Endodermal cell (in vitro differentiated cells): ENCODE results near the gene ADAMTS13. TPM values are rescaled to one million over a fixed set of nuclear protein-coding genes. Genes with fewer than 3 reads are reported as not detected.
A peak's percentile ranks its signal among the peaks of the same experiment; 100 is the strongest.
"Not testable (repeated sequence)": the region's sequence is repeated elsewhere in the genome, so short reads cannot be mapped to it uniquely, and the experiment has no call there.

ENCODE experiments used
- DNase-seq: peaks from one replicate; pipeline ENCODE4 v3.0.0-alpha.2; 2017
- H3K27ac ChIP-seq: 2 replicates; pipeline ENCODE4 v1.5.1; 2013; ENCODE audit warnings: mild to moderate bottlenecking, low read depth, low read length, moderate library complexity
- H3K27me3 ChIP-seq: 2 replicates; pipeline ENCODE4 v1.6.1; 2013; ENCODE audit warnings: mild to moderate bottlenecking, low read length, moderate library complexity; ENCODE audit not compliant: insufficient read depth, control insufficient read depth, poor library complexity, severe bottlenecking
- H3K36me3 ChIP-seq: 2 replicates; pipeline ENCODE4 v1.7.0; 2013; ENCODE audit warnings: mild to moderate bottlenecking, low read length, moderate library complexity; ENCODE audit not compliant: control insufficient read depth, insufficient read depth
- H3K4me1 ChIP-seq: one replicate; pipeline ENCODE4 v1.7.0; 2013; ENCODE audit warnings: low read length; ENCODE audit not compliant: control insufficient read depth, insufficient read depth
- H3K4me3 ChIP-seq: 2 replicates; pipeline ENCODE4 v1.5.1; 2013; ENCODE audit warnings: mild to moderate bottlenecking, low read length, moderate library complexity
- H3K9ac ChIP-seq: 2 replicates; pipeline ENCODE4 v1.6.1; 2013; ENCODE audit warnings: mild to moderate bottlenecking, low read length, moderate library complexity; ENCODE audit not compliant: poor library complexity, severe bottlenecking; ENCODE audit errors: extremely low read depth
- H3K9me3 ChIP-seq: 2 replicates; pipeline ENCODE4 v1.6.1; 2013; ENCODE audit warnings: mild to moderate bottlenecking, low read length, moderate library complexity; ENCODE audit not compliant: control insufficient read depth
- H3K27ac Mint-ChIP-seq: 2 replicates; pipeline ENCODE4 v1.8.0; 2020; ENCODE audit warnings: mixed read lengths
- H3K27me3 Mint-ChIP-seq: 2 replicates; pipeline ENCODE4 v1.8.0; 2021; ENCODE audit warnings: mild to moderate bottlenecking, mixed read lengths; ENCODE audit not compliant: insufficient read depth
- H3K36me3 Mint-ChIP-seq: 2 replicates; pipeline ENCODE4 v1.8.0; 2020; ENCODE audit warnings: low read depth, mixed read lengths
- H3K4me1 Mint-ChIP-seq: 2 replicates; pipeline ENCODE4 v1.8.0; 2020; ENCODE audit warnings: mixed read lengths
- H3K4me3 Mint-ChIP-seq: 2 replicates; pipeline ENCODE4 v1.8.0; 2020; ENCODE audit warnings: mild to moderate bottlenecking, moderate library complexity, mixed read lengths
- H3K9me3 Mint-ChIP-seq: 2 replicates; pipeline ENCODE4 v1.8.0; 2020; ENCODE audit warnings: mild to moderate bottlenecking, mixed read lengths
- CTCF ChIP-seq: fragments of 200-600 bp; sonication (generic); conservative IDR thresholded peaks from 2 replicates; pipeline ENCODE4 v1.5.0; 2021; ENCODE audit warnings: antibody characterized with exemption, mild to moderate bottlenecking
- WGBS, 2 experiments: methylation state at CpG; one replicate each; pipeline versions ENCODE4 v1.1.5 to v1.1.7; 2013; ENCODE audit warnings: missing lambda C conversion rate in 2 of 2, mixed read lengths in 1 of 2; ENCODE audit not compliant: insufficient coverage in 1 of 2, insufficient read length in 1 of 2; 5-methylcytosine and 5-hydroxymethylcytosine counted together
- total RNA-seq, 2 donors: library from RNA; stranded (reverse); fragmentation: NEBNext Ultra II Directional in 1 of 2; extraction: Animal tissue kit (Norgen Biotek cat#: 25700) in 1 of 2; gene quantifications; 2 replicates in 1 of 2; 3 replicates in 1 of 2; pipeline ENCODE4 v1.2.1, GENCODE V29; 2021

ADAMTS13 gene
- total RNA-seq, 2 donors from 2014 or later: 13.5 to 21.7 TPM

GRCh38 chr9:133449760-133450159 is 27.6 kb downstream of the ADAMTS13 start:
- H3K9ac ChIP-seq: no peak overlapping the region
- Mint-ChIP-seq H3K27me3 (no peaks in the 10 kb centered on the region), H3K27ac (no peak overlapping the region), H3K36me3 (no peaks in the 10 kb centered on the region), H3K4me3 (no peak overlapping the region), H3K9me3 (no peaks in the 10 kb centered on the region), H3K4me1 (no peaks in the 10 kb centered on the region)
- TF ChIP-seq CTCF: no peak
- H3K9me3 ChIP-seq: no peaks in the 10 kb centered on the region
- WGBS, 2 experiments: 92 to 95% methylated on average over 5 to 12 of the region's 12 CpGs
- H3K27ac ChIP-seq: no peak overlapping the region
- peak; percentile 41 for DNase-seq
- no peak overlapping the region for H3K4me3 ChIP-seq
- no peaks in the 10 kb centered on the region for H3K36me3 ChIP-seq
- H3K27me3 ChIP-seq: no peaks in the 10 kb centered on the region
- H3K4me1 ChIP-seq: no peaks in the 10 kb centered on the region

- not testable (repeated sequence) for H3K9ac ChIP-seq
Observed at GRCh38 chr9:133451865-133452264, 29.7 kb downstream of the ADAMTS13 start.

GRCh38 chr9:133452562-133452961 is 30.4 kb downstream of the ADAMTS13 start:
- no peaks in the 10 kb centered on the region for H3K27me3 Mint-ChIP-seq
- no peak overlapping the region for H3K27ac Mint-ChIP-seq
- no peaks in the 10 kb centered on the region for H3K9me3 Mint-ChIP-seq
- H3K9ac ChIP-seq: no peak overlapping the region
- H3K4me3 Mint-ChIP-seq: no peak overlapping the region
- H3K27ac ChIP-seq: no peak overlapping the region
- H3K27me3 ChIP-seq: no peaks in the 10 kb centered on the region
- no peaks in the 10 kb centered on the region for H3K9me3 ChIP-seq
- no peaks in the 10 kb centered on the region for H3K36me3 Mint-ChIP-seq
- DNase-seq: no peak
- TF ChIP-seq CTCF: no peak
- 88 to 94% methylated on average over 7 of the region's 7 CpGs for WGBS, 2 experiments
- H3K4me1 Mint-ChIP-seq: no peaks in the 10 kb centered on the region
- no peaks in the 10 kb centered on the region for H3K36me3 ChIP-seq
- H3K4me3 ChIP-seq: no peak overlapping the region
- H3K4me1 ChIP-seq: no peaks in the 10 kb centered on the region

More at GRCh38 chr9:133451865-133452264, 29.7 kb downstream of the ADAMTS13 start:
- not testable (repeated sequence) for H3K4me1 Mint-ChIP-seq, H3K36me3 Mint-ChIP-seq, H3K27me3 Mint-ChIP-seq, H3K9me3 Mint-ChIP-seq, H3K27ac Mint-ChIP-seq, H3K27ac ChIP-seq, H3K36me3 ChIP-seq, H3K27me3 ChIP-seq, DNase-seq, H3K4me3 Mint-ChIP-seq, H3K9me3 ChIP-seq, H3K4me1 ChIP-seq, H3K4me3 ChIP-seq
- WGBS, 2 experiments: 93 to 94% methylated on average over 2 to 5 of the region's 5 CpGs
- TF ChIP-seq CTCF: peak; percentile 16
